GM13977 (cell line): ENCODE results near the gene FLRT2.

Experiments
- DNase-seq: peaks from one replicate; pipeline ENCODE4 v3.0.0; 2012; ENCODE audit warnings: low spot score
- in situ Hi-C: fragments of 300-500 bp; cut with MboI; formaldehyde crosslinking; loops from one replicate; pipeline ENCODE4 v1.12.0; 2022; ENCODE audit warnings: low sequenced_read_pairs, low pct_unique_long_range_greater_than_20kb, mixed read lengths, inconsistent platforms; ENCODE audit not compliant: unreplicated experiment
- TF ChIP-seq, protein P1 (sequence below): IDR thresholded peaks from 2 replicates; pipeline ENCODE4 v1.5.1; 2012; ENCODE audit warnings: mild to moderate bottlenecking, control low read depth; ENCODE audit not compliant: insufficient read depth; ENCODE audit errors: extremely low read depth, missing control alignments

The FLRT2 gene

GRCh38 chr14:85607651-85608081, 77.7 kb downstream of the FLRT2 start:
- in situ Hi-C loops: no loop called here
- no peak for DNase-seq
- TF ChIP-seq, protein P1, sequence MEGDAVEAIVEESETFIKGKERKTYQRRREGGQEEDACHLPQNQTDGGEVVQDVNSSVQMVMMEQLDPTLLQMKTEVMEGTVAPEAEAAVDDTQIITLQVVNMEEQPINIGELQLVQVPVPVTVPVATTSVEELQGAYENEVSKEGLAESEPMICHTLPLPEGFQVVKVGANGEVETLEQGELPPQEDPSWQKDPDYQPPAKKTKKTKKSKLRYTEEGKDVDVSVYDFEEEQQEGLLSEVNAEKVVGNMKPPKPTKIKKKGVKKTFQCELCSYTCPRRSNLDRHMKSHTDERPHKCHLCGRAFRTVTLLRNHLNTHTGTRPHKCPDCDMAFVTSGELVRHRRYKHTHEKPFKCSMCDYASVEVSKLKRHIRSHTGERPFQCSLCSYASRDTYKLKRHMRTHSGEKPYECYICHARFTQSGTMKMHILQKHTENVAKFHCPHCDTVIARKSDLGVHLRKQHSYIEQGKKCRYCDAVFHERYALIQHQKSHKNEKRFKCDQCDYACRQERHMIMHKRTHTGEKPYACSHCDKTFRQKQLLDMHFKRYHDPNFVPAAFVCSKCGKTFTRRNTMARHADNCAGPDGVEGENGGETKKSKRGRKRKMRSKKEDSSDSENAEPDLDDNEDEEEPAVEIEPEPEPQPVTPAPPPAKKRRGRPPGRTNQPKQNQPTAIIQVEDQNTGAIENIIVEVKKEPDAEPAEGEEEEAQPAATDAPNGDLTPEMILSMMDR: no peak

- in situ Hi-C loops: no loop called here
- TF ChIP-seq, protein P1: no peak
- no peak for DNase-seq
These were observed 83.6 kb downstream of the FLRT2 start for GRCh38 chr14:85613496-85613895.

DNA sequence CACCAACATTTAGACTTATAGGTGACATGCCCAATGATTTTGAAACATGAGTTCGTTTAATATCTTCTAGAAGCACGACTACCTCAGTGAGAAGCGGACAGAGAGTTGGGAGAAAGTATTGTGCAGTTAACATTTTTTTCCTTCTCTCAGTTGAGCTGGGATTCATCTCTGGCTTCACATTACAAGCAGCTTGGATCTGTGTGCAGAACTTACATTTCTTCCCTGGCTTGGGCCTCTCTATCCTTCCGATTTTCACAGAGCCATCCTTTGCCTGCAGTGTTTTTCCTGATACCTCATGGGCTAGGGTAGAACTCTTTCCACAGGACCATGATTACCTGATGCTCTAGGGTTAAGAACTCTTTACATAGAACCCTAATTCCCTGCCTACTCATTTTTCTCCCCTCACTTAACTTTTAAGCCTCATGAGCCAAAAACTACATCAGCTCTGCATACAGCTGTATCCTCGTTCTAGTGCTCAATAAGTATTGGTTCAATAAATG, 86.5 kb downstream of the FLRT2 start:
- in situ Hi-C loops: no loop called here
- no peak for DNase-seq
- TF ChIP-seq, protein P1: no peak

- no peak for DNase-seq
- TF ChIP-seq, protein P1: no peak
- in situ Hi-C loops: no loop called here
These were observed 86.9 kb downstream of the FLRT2 start for GRCh38 chr14:85616886-85617285.

- in situ Hi-C loops: no loop called here
- TF ChIP-seq, protein P1: no peak
- no peak for DNase-seq
These were observed 87.8 kb downstream of the FLRT2 start for GRCh38 chr14:85617791-85618190.

DNA sequence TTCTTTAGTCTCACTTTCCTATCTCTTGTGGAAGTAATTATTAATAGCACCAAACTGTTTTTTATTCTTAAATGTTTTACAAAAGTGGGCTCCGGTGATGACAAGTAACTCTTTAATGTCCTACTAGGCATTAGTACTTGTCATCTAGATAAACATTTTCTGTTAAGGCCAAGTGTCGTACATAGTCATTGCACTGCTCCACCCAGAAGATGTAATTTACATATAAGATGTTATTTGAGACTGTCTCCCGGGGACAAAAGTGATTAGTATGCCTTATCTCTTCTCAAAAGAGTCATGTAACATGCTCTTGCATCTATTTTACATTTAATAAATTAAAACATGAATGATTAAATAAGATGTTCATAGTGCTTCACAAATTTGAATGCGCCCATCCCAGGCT, 88.4 kb downstream of the FLRT2 start:
- TF ChIP-seq, protein P1: no peak
- DNase-seq: no peak
- in situ Hi-C loops: no loop called here

- DNase-seq: no peak
- in situ Hi-C loops: no loop called here
- TF ChIP-seq, protein P1: no peak
These were observed 89.0 kb downstream of the FLRT2 start for GRCh38 chr14:85618978-85619377.
